PFSK-1 (cell line): ENCODE measurements around the gene OLFM2.

Experiments used
- FOXP2 ChIP-seq: optimal IDR thresholded peaks from 2 replicates; pipeline ENCODE3; 2011; ENCODE audit warnings: borderline replicate concordance, control low read depth, inconsistent platforms; ENCODE audit not compliant: insufficient read depth; ENCODE audit errors: extremely low read length, extremely low read depth
- POLR2AphosphoS5 ChIP-seq: IDR thresholded peaks from 2 replicates; pipeline ENCODE4 v1.6.1; 2012; ENCODE audit warnings: low read depth, mild to moderate bottlenecking, control low read depth, low read length, moderate library complexity
- SIN3A ChIP-seq: IDR thresholded peaks from 2 replicates; pipeline ENCODE4 v1.6.1; 2012; ENCODE audit warnings: mild to moderate bottlenecking, low read length, moderate library complexity, borderline replicate concordance; ENCODE audit not compliant: insufficient read depth
- TAF1 ChIP-seq: IDR thresholded peaks from 2 replicates; pipeline ENCODE4 v1.6.1; 2012; ENCODE audit warnings: low read length, control low read depth, borderline replicate concordance; ENCODE audit not compliant: insufficient read depth
- TF ChIP-seq, protein P1 (sequence below), 2 experiments: IDR thresholded peaks; 2 replicates each; pipeline versions ENCODE4 v1.6.1 to v1.8.0; 2011 to 2012; ENCODE audit warnings: low read depth in 2 of 2, low read length in 2 of 2, control low read depth in 1 of 2, inconsistent platforms in 1 of 2, mild to moderate bottlenecking in 1 of 2, moderate library complexity in 1 of 2; ENCODE audit not compliant: insufficient read depth in 1 of 2

Gene OLFM2

DNA sequence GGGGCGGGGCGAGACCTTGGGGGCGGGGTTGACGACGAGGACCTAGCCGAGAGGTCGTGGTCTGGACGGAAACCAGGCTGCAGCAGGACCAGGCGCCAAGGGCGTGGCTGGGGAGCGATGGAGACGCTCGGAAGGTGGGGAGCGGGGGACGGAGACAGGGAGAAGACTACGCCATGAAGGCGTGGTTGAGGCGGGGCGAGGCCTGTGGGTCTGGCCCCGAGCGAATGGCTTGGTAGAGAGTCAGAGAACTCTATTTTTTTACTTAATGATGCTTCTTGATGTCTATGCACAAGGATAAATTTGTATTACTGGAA, 116.8 kb downstream of the OLFM2 start:
- TF ChIP-seq, protein P1, sequence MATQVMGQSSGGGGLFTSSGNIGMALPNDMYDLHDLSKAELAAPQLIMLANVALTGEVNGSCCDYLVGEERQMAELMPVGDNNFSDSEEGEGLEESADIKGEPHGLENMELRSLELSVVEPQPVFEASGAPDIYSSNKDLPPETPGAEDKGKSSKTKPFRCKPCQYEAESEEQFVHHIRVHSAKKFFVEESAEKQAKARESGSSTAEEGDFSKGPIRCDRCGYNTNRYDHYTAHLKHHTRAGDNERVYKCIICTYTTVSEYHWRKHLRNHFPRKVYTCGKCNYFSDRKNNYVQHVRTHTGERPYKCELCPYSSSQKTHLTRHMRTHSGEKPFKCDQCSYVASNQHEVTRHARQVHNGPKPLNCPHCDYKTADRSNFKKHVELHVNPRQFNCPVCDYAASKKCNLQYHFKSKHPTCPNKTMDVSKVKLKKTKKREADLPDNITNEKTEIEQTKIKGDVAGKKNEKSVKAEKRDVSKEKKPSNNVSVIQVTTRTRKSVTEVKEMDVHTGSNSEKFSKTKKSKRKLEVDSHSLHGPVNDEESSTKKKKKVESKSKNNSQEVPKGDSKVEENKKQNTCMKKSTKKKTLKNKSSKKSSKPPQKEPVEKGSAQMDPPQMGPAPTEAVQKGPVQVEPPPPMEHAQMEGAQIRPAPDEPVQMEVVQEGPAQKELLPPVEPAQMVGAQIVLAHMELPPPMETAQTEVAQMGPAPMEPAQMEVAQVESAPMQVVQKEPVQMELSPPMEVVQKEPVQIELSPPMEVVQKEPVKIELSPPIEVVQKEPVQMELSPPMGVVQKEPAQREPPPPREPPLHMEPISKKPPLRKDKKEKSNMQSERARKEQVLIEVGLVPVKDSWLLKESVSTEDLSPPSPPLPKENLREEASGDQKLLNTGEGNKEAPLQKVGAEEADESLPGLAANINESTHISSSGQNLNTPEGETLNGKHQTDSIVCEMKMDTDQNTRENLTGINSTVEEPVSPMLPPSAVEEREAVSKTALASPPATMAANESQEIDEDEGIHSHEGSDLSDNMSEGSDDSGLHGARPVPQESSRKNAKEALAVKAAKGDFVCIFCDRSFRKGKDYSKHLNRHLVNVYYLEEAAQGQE (IDR thresholded peaks at IDR 0.05; ENCODE audit: insufficient read depth in 1 of 2, low read depth in 2 of 2, low read length in 2 of 2): no peak
- TF ChIP-seq SIN3A (no peak), TAF1 (no peak), POLR2AphosphoS5 (no peak)

DNA sequence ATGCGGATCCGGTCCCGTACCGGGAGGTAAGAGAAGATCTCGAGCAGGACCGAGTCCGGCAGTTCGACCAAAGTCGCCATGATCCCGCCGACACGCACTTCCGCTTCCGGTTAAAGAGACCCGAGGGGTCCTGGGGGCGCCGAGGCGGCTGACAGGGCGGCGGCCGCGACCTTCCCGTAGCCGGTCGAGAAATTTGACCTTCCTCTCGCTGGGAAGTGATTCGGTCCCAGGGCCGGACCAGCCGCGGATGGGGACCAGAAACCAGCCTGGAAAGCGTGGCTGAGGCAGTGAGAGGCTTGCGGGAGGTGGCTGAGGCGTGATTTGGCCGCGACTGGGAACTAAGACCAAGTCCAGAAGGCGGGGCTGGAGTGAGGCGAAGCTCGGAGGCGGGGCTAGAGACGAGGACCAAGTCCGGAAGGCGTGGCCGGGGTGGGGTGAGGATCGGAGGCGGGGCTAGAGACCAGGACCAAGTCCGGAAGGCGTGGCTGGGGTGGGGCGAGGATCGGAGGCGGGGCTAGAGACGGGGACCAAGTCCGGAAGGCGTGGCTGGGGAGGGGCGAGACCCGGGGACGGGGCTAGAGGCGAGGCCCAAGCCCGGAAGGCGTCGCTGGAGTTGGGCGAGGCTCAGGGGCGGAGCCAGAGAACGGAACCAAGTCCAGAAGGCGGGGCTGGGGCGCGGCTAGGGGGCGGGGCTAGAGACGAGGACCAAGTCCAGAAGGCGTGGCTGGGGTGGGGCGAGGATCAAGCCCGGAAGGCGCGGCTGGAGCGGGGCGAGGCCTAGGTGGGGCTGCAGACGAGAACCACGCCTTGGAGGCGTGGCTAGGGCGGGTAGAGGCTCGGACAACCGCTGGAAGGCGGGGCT, 117.3 kb downstream of the OLFM2 start, which contains the start of gene FBXL12:
TSS of gene FBXL12 (minus strand) at position 346 of the 862 bp plus-strand sequence. CDS start at position 80, 266 bp downstream.
- TF ChIP-seq, protein P1 (IDR thresholded peaks at IDR 0.05; ENCODE audit: insufficient read depth in 1 of 2, low read depth in 2 of 2, low read length in 2 of 2): no peak
- peak; percentile 59; the same call in 1 of the 2 replicates for TF ChIP-seq TAF1
- TF ChIP-seq FOXP2: no peak
- TF ChIP-seq POLR2AphosphoS5: peak; percentile 96
- TF ChIP-seq SIN3A: no peak

DNA sequence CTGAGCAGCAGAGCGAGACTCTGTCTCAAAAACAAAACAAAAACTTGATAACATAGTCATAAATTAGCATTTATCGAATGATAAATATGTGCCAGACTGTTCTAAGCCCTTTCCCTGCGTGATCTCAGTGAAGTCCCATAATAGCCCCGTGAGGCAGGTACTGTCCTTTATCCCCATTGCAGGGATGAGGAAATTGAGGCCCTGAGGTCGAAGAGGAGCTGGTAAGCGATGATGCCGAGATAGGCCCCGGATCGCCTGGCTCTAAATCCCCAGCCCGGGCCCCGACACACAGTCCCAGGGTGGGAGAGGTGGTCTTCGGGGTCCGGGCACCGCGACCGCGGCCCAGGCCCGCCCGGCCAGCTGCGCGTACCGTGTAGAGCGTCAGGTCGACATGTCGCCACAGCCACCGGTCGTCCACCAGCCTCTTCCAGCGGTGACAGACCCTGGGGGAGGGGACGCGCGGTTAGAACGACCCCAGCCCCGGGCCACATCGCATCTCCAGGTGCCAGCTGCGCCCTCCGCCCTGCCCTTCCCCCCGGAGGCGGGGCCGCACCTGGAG, 118.1 kb downstream of the OLFM2 start:
- TF ChIP-seq SIN3A (no peak), POLR2AphosphoS5 (no peak), FOXP2 (no peak), TAF1 (no peak)
- TF ChIP-seq, protein P1 (IDR thresholded peaks at IDR 0.05; ENCODE audit: insufficient read depth in 1 of 2, low read depth in 2 of 2, low read length in 2 of 2): no peak

DNA sequence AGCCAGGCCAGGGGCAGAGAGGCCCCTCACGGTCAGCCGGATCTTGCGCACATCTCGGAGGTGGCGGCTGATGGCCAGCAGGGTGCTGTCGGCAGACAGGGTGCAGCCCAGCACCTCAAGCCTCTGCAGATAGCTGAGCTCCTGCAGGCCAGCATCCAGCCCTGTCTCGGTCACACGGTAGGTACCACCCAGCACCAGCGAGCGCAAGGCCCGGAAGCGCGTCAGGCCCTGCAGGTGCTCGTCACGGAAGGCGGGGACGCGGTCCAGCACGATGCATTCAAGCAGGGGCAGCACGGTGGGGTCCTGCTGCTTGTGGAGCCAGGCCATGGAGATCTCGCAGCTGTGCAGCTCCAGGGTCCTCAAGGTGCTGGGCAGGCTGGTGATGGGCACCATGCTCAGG, 125.2 kb downstream of the OLFM2 start:
- TF ChIP-seq TAF1 (no peak), FOXP2 (no peak), SIN3A (no peak), POLR2AphosphoS5 (no peak)
- TF ChIP-seq, protein P1 (IDR thresholded peaks at IDR 0.05; ENCODE audit: insufficient read depth in 1 of 2, low read depth in 2 of 2, low read length in 2 of 2): no peak
